RWPE1 (cell line): ENCODE results near the gene ACSS1.

Source experiments
- CTCF ChIA-PET: fragments of 350-600 bp; sonication (Branson Sonifier 250); formaldehyde crosslinking; extraction: SDS; loops from one replicate; lab custom pipeline; 2021; lab: Yijun Ruan, JAX
- POLR2A ChIA-PET: fragments of 400-600 bp; formaldehyde crosslinking; extraction: SDS; loops from one replicate; lab custom pipeline; 2020; ENCODE audit warnings: antibody characterized with exemption; ENCODE audit not compliant: low non-redundant PET; lab: Yijun Ruan, JAX
- DNase-seq: peaks from one replicate; pipeline ENCODE4 v3.0.0; 2012; ENCODE audit warnings: low spot score
- H3K27ac ChIP-seq: fragments of 450-650 bp; 2 replicates; pipeline ENCODE4 v1.5.1; 2017
- CTCF ChIP-seq: fragments of 450-650 bp; conservative IDR thresholded peaks from 2 replicates; pipeline ENCODE4 v1.5.1; 2017; ENCODE audit warnings: low read depth, mild to moderate bottlenecking

Gene ACSS1

GRCh38 chr20:25011831-25012241, 46.1 kb downstream of the ACSS1 start:
- ChIA-PET POLR2A (no interaction called here), CTCF (no interaction called here)
- no peak for DNase-seq
- no peak overlapping the region for H3K27ac ChIP-seq
- no peak for TF ChIP-seq CTCF

GRCh38 chr20:25011261-25011660, 46.7 kb downstream of the ACSS1 start:
- no peak overlapping the region for H3K27ac ChIP-seq
- ChIA-PET CTCF (no interaction called here), POLR2A (no interaction called here)
- TF ChIP-seq CTCF = no peak
- DNase-seq = no peak

- CTCF ChIA-PET = interaction anchor here (0.6 to 1.2 kb wide), 2 partner anchors 56 to 94 kb away, joined by 3 to 5 read pairs; no protein-coding TSS in a partner anchor
- DNase-seq = no peak
Observed at GRCh38 chr20:25009218-25010145, 48.5 kb downstream of the ACSS1 start.

GRCh38 chr20:25008388-25009217, 49.3 kb downstream of the ACSS1 start:
- DNase-seq = no peak
- H3K27ac ChIP-seq = no peak overlapping the region
- POLR2A ChIA-PET = no interaction called here
- TF ChIP-seq CTCF = no peak
- CTCF ChIA-PET = interaction anchor here (1.2 kb wide), 1 partner anchor 57 kb away, joined by 5 read pairs; no protein-coding TSS in a partner anchor

More at GRCh38 chr20:25009218-25010145, 48.5 kb downstream of the ACSS1 start:
- TF ChIP-seq CTCF = no peak
- no peak overlapping the region for H3K27ac ChIP-seq
- POLR2A ChIA-PET = no interaction called here

GRCh38 chr20:25007491-25008305, 50.2 kb downstream of the ACSS1 start:
- DNase-seq = no peak
- ChIA-PET CTCF (no interaction called here), POLR2A (no interaction called here)
- TF ChIP-seq CTCF = no peak
- H3K27ac ChIP-seq = no peak overlapping the region
